D721Med (cell line): ENCODE results near the gene RASAL2.
A peak's percentile ranks its signal among the peaks of the same experiment; 100 is the strongest.
"Not testable (repeated sequence)": the region's sequence is repeated elsewhere in the genome, so short reads cannot be mapped to it uniquely, and the experiment has no call there.

Experiments
- DNase-seq: peaks from one replicate; pipeline ENCODE4 v3.0.0; 2011; ENCODE audit warnings: low spot score; ENCODE audit not compliant: insufficient read length
- FAIRE-seq: peaks from 2 replicates; lab custom pipeline; 2011; peaks lifted over from hg19 to GRCh38; lab: Jason Lieb, UNC
- TF ChIP-seq, protein P1 (sequence below): IDR thresholded peaks from 2 replicates; pipeline ENCODE4 v1.5.1; 2012; ENCODE audit warnings: mild to moderate bottlenecking, control low read depth; ENCODE audit not compliant: insufficient read depth; ENCODE audit errors: missing control alignments

RASAL2 gene

DNA sequence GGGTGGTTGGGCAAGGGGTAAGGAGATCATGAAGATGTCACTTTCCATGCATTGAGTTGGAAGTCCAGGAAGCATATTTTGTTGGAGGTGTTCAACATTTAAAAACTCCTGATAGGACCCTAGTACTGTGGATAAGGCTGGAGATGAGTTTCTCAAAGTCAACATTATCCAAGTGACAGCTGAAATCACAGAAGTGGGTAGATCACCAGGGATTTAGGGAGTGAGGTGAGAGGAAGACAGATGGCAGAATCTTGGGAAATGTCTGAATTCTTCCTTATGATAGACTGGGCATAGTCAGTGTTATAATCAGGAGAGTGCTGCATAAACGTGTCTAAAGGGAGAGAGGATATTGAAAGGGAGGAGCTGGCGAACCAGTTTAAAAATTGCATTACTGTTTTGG lies 5.3 kb upstream of the RASAL2 start:
- FAIRE-seq (no peak), DNase-seq (no peak)
- TF ChIP-seq, protein P1, sequence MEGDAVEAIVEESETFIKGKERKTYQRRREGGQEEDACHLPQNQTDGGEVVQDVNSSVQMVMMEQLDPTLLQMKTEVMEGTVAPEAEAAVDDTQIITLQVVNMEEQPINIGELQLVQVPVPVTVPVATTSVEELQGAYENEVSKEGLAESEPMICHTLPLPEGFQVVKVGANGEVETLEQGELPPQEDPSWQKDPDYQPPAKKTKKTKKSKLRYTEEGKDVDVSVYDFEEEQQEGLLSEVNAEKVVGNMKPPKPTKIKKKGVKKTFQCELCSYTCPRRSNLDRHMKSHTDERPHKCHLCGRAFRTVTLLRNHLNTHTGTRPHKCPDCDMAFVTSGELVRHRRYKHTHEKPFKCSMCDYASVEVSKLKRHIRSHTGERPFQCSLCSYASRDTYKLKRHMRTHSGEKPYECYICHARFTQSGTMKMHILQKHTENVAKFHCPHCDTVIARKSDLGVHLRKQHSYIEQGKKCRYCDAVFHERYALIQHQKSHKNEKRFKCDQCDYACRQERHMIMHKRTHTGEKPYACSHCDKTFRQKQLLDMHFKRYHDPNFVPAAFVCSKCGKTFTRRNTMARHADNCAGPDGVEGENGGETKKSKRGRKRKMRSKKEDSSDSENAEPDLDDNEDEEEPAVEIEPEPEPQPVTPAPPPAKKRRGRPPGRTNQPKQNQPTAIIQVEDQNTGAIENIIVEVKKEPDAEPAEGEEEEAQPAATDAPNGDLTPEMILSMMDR = no peak

DNA sequence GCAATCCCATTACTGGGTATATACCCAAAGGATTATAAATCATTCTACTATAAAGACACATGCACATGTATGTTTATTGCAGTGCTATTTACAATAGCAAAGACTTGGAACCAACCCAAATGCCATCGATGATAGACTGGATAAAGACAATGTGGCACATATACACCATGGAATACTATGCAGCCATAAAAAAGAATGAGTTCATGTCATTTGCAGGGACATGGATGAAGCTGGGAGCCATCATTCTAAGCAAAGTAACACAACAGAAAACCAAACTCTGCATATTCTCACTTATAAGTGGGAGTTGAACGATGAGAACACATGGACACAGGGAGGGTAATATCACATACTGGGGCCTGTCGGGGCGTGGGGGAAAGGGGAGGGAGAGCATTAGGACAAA lies 2.5 kb upstream of the RASAL2 start:
- not testable (repeated sequence) for FAIRE-seq, DNase-seq

DNA sequence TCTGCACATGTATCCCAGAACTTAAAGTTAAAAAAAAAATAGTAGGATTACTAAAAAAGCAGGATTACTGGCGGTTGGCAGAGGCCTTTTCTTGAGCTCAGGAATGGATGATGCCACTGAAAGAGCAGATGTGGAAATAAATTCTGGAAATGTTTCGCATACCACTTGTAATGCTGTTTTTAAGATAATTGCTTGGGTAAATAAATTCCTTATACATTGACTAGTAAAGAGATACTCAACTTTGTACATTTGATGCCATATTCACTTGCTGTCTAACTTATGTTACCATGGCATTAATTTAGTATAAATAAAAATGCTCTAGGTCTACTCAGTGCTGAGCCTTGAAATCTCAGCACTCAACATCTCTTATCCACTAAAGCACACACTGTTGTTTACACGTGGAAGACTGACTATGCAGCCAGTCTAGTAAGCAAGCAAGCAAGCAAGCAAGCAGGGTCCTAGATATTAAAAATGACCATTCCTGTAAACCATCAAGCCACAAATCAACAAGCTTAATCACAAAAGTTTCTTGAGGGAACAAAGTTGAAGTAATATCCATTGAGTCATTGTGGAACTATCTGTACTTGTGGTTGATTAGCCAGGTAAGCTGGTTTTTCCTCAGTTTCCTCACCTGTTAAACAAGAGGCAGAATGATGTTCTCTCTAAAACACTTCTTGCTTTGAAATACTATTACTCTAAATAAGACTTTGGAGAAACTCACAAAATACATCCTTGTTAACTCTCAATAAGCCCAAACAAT lies 1.7 kb upstream of the RASAL2 start:
- TF ChIP-seq, protein P1 = no peak
- DNase-seq (no peak), FAIRE-seq (no peak)

DNA sequence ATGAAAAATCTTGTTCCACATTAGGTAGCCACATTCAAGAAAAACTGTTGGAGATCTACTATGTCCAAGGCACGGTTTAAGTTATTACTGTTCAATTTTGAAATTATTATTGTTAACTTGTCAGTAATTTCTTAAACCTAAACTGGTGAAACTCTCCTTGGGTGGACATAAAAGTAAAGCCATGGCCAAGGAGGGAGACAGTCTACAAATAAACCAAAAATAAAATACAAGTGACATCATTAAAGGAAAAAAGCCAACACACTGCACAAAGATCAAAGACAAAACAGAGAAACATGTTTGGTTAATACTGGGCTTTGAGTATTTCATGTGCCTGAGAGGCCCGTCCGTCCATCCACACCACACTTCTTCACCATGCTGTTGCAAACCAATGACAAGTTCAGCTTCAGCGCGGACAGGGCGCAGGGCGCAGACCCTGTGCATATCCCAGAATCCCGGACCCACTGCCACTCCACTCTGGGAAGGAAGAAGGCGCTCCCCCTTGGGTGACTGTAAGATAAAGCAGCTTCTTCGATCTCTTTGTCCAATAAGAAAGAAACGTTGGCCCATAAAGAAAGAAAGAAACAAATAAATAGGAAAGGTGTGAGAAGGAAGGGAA lies 918 bp upstream of the RASAL2 start:
- DNase-seq (peak; percentile 40), FAIRE-seq (no peak)
- TF ChIP-seq, protein P1 = peak; percentile 7

DNA sequence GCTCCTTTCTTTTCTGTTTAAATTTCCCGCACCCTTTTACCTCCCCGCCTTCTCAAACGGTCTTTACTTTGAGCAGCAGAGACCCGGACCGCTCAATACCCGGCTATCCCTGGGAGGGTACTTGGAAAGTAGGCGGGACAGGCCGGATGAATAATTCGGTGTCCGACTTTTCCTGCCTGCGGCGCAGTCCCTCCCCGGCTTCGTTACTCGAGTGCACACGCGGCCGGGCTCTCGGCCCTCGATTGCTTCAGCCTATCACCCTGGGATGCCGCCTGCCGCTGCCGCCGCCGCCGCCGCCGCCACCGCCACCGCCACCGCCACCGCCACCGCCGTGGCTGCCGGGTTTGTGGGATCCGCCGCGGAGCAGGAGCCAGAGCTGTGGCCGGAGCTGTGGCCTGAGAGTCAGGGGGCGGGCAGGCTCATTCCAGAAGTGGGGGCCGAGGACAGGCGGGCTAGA lies 382 bp upstream of the RASAL2 start:
- DNase-seq (peak; percentile 81), FAIRE-seq (no peak)

DNA sequence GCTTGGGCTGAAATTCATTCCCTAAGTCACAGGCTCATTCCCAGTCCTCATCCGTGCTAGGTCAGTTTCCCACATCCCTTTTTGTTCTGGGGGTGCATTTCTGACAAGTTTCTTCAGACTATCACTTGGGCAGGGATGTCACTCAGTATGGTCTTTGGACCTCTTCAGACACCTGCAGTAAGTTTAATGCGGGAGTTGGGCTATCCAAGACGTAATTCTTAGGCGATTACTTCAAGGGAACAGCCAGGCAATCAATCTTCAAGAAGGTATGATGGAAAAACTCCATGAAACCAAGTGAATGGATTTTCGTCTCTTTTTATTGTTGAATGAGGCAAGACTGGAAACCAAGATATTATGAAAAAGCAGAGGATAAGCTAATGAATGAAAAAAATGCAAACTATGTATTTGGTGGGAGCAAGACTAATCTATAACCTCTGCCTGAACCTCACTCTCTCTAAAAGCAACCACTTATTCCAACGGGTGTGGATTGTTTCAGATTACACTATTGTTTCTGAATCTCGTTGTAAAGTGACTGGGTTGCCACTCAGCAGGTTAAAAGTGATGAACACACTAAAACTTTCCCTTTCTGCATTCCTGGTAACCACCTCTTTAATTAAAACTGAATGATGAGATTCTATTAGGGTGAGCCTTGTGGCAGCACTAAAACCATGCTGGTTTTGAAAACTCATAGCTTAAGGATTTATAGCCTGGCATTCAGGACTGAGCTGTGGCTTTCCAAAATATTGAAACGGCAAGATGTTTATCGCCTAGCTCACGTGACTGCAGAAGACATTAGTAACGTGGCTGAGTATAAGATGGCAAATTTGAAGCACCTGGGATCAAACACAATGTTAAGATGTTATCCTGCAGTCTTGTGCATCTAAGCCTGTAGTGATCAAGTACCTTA lies 1.1 kb downstream of the RASAL2 start:
- FAIRE-seq (peak; percentile 86), DNase-seq (no peak)
- TF ChIP-seq, protein P1 = no peak

More for the DNA sequence above, 382 bp upstream of the RASAL2 start:
- TF ChIP-seq, protein P1 = no peak

DNA sequence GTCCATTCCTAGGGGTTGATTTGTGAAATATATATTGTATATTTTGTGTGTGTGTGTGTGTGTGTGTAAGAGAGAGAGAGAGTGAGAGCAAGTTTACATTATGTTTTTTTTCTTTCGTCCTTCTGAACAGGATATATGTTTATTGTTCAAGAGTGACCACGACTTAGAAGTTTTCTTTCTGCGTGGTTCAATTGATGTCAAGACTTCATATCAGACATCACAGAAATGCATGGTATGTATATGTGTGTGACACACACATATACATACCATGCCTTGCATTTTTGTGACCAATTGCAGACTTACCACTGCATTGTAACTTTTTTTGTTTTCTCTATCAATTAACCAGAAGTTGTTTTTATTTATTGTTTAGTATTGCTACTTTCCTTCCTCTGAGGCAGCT lies 2.5 kb downstream of the RASAL2 start:
- TF ChIP-seq, protein P1 = no peak
- no peak for DNase-seq
- no peak for FAIRE-seq
